Fibroblast of lung (primary cell): Measurements from ENCODE around the gene SORD. TPM values are rescaled to one million over a fixed set of nuclear protein-coding genes. Genes with fewer than 3 reads are reported as not detected.
"Not testable (repeated sequence)": the region's sequence is repeated elsewhere in the genome, so short reads cannot be mapped to it uniquely, and the experiment has no call there.

ENCODE experiments used
- DNase-seq, 2 donors: peaks; one replicate each; pipeline versions ENCODE4 v3.0.0 to v3.0.0-alpha.2; 2010; ENCODE audit warnings: low read depth in 2 of 2
- H2AFZ ChIP-seq: 2 replicates; pipeline ENCODE4 v1.5.1; 2012; ENCODE audit warnings: low read length, control low read depth, inconsistent platforms
- H3K27ac ChIP-seq: 2 replicates; pipeline ENCODE4 v1.5.1; 2011; ENCODE audit warnings: low read length, control low read depth; ENCODE audit not compliant: insufficient read depth
- H3K27me3 ChIP-seq: 2 replicates; pipeline ENCODE4 v1.5.1; 2011; ENCODE audit warnings: mild to moderate bottlenecking, low read length; ENCODE audit not compliant: control insufficient read depth, insufficient read depth
- H3K36me3 ChIP-seq: 2 replicates; pipeline ENCODE4 v1.5.1; 2011; ENCODE audit warnings: low read length; ENCODE audit not compliant: control insufficient read depth, insufficient read depth
- H3K4me1 ChIP-seq: 2 replicates; pipeline ENCODE4 v1.5.1; 2011; ENCODE audit warnings: low read length; ENCODE audit not compliant: control insufficient read depth, insufficient read depth; ENCODE audit errors: extremely low read depth
- H3K4me2 ChIP-seq: 2 replicates; pipeline ENCODE4 v1.5.1; 2011; ENCODE audit warnings: low read length, control low read depth; ENCODE audit not compliant: insufficient read depth; ENCODE audit errors: extremely low read depth
- H3K4me3 ChIP-seq, 4 experiments: fragments of 200-600 bp in 1 of 4; sonication (generic) in 1 of 4; replicated peaks in 1 of 4; 2 replicates each; pipeline ENCODE4 v1.5.1; 2011 to 2016; ENCODE audit warnings: low read length in 4 of 4, low read depth in 3 of 4, mild to moderate bottlenecking in 3 of 4, control low read depth in 2 of 4, inconsistent platforms in 1 of 4, mixed read lengths in 1 of 4; ENCODE audit not compliant: insufficient read depth in 1 of 4; ENCODE audit errors: control extremely low read depth in 1 of 4
- H3K79me2 ChIP-seq: 2 replicates; pipeline ENCODE4 v1.5.1; 2012; ENCODE audit warnings: mild to moderate bottlenecking, low read length, inconsistent platforms; ENCODE audit not compliant: control insufficient read depth, insufficient read depth
- H3K9ac ChIP-seq: 2 replicates; pipeline ENCODE4 v1.5.1; 2011; ENCODE audit warnings: mild to moderate bottlenecking, low read length, control low read depth; ENCODE audit not compliant: insufficient read depth
- H3K9me3 ChIP-seq: 2 replicates; pipeline ENCODE4 v1.5.1; 2012; ENCODE audit warnings: low read depth, low read length; ENCODE audit not compliant: control insufficient read depth, insufficient read depth
- H4K20me1 ChIP-seq: 2 replicates; pipeline ENCODE4 v1.5.1; 2011; ENCODE audit warnings: low read length; ENCODE audit not compliant: control insufficient read depth, insufficient read depth; ENCODE audit errors: extremely low read depth
- CTCF ChIP-seq, 2 donors: IDR thresholded peaks in 1 of 2; conservative IDR thresholded peaks in 1 of 2; 1 replicate in 1 of 2; 2 replicates in 1 of 2; pipeline ENCODE4 v1.5.1; 2011 to 2012; ENCODE audit warnings: low read length in 2 of 2, control low read depth in 1 of 2, inconsistent platforms in 1 of 2, low read depth in 1 of 2, mild to moderate bottlenecking in 1 of 2
- EZH2 ChIP-seq: IDR thresholded peaks from 2 replicates; pipeline ENCODE4 v1.5.1; 2012; ENCODE audit warnings: low read length, control low read depth, mild to moderate bottlenecking; ENCODE audit errors: missing control alignments
- polyA plus RNA-seq, 2 donors: library from polyadenylated mRNA; depleted of rRNA in 1 of 2; stranded (reverse) in 1 of 2; unstranded in 1 of 2; fragments of >200 nt; gene quantifications; 2 replicates each; pipeline ENCODE4 v1.2.1, GENCODE V29; 2011 to 2012; ENCODE audit warnings: missing spikeins in 1 of 2
- total RNA-seq: library from RNA; depleted of rRNA; stranded (reverse); fragments of >200 nt; gene quantifications from 2 replicates; pipeline ENCODE4 v1.2.1, GENCODE V29; 2014

Gene SORD
- total and polyA plus RNA-seq, 2 donors (not counting 1 experiment from before 2014, with no cell fraction given), result 8.9 to 13.0 TPM

GRCh38 chr15:45064386-45064785 is 41.4 kb downstream of the SORD start:
- Histone ChIP-seq H4K20me1 (no peaks in the 10 kb centered on the region), H3K27me3 (no peaks in the 10 kb centered on the region), H3K4me2 (no peak overlapping the region), H3K27ac (no peak overlapping the region), H3K4me3 (no peak overlapping the region), H3K36me3 (no peaks in the 10 kb centered on the region), H3K4me1 (no peaks in the 10 kb centered on the region), H3K9ac (no peak overlapping the region), H3K79me2 (no peaks in the 10 kb centered on the region), H2AFZ (no peak overlapping the region), H3K9me3 (no peaks in the 10 kb centered on the region)
- TF ChIP-seq EZH2 (no peak), CTCF (conservative IDR thresholded peaks at IDR 0.05 in 1 of 2, IDR thresholded peaks at IDR 0.05 in 1 of 2; ENCODE audit: low read depth in 1 of 2, low read length in 2 of 2) (no peak)
- peak; percentile 42 to 46 for DNase-seq

GRCh38 chr15:45069942-45070360 is 47.0 kb downstream of the SORD start:
- not testable (repeated sequence) for H3K79me2 ChIP-seq, H3K9me3 ChIP-seq, H3K4me2 ChIP-seq

GRCh38 chr15:45073602-45074001 is 50.6 kb downstream of the SORD start:
- not testable (repeated sequence) for H3K79me2 ChIP-seq, H3K9ac ChIP-seq, H3K27me3 ChIP-seq, H3K27ac ChIP-seq, H3K9me3 ChIP-seq, H4K20me1 ChIP-seq, H3K4me3 ChIP-seq, H3K4me2 ChIP-seq, H3K4me1 ChIP-seq, DNase-seq, H2AFZ ChIP-seq, H3K36me3 ChIP-seq

More at GRCh38 chr15:45069942-45070360, 47.0 kb downstream of the SORD start:
- not testable (repeated sequence) for H3K27me3 ChIP-seq, H4K20me1 ChIP-seq, H3K27ac ChIP-seq, H2AFZ ChIP-seq, H3K4me1 ChIP-seq, H3K9ac ChIP-seq, H3K36me3 ChIP-seq, H3K4me3 ChIP-seq, DNase-seq

GRCh38 chr15:45075440-45076320 is 52.7 kb downstream of the SORD start:
- H3K27me3 ChIP-seq, H3K4me1 ChIP-seq, H3K4me2 ChIP-seq, H3K36me3 ChIP-seq, H3K9ac ChIP-seq, H3K79me2 ChIP-seq, H3K4me3 ChIP-seq, DNase-seq, H2AFZ ChIP-seq, H3K27ac ChIP-seq, H3K9me3 ChIP-seq, H4K20me1 ChIP-seq: not testable (repeated sequence)

- H3K9ac ChIP-seq, H2AFZ ChIP-seq, H3K79me2 ChIP-seq, H3K36me3 ChIP-seq, H3K4me1 ChIP-seq, H3K27me3 ChIP-seq, H3K4me3 ChIP-seq, H3K4me2 ChIP-seq, H3K9me3 ChIP-seq, H3K27ac ChIP-seq, DNase-seq, H4K20me1 ChIP-seq: not testable (repeated sequence)
Observed at GRCh38 chr15:45077391-45077790, 54.4 kb downstream of the SORD start.

GRCh38 chr15:45079201-45079600 is 56.2 kb downstream of the SORD start:
- H3K9ac ChIP-seq, H3K27ac ChIP-seq, DNase-seq: not testable (repeated sequence)

More at GRCh38 chr15:45079201-45079600, 56.2 kb downstream of the SORD start:
- not testable (repeated sequence) for H3K9me3 ChIP-seq, H3K4me3 ChIP-seq, H3K36me3 ChIP-seq, H2AFZ ChIP-seq, H3K27me3 ChIP-seq, H3K79me2 ChIP-seq, H3K4me1 ChIP-seq, H4K20me1 ChIP-seq, H3K4me2 ChIP-seq
